Left forelimb (tissue), 1 donor: Measurements from ENCODE around the gene CALN1.
"Not testable (repeated sequence)": the region's sequence is repeated elsewhere in the genome, so short reads cannot be mapped to it uniquely, and the experiment has no call there.

Experiments used
- DNase-seq: peaks from one replicate; pipeline ENCODE4 v3.0.0-alpha.2; 2018; ENCODE audit warnings: low spot score

Gene CALN1

GRCh38 chr7:71974611-71975010 is 437.5 kb downstream of the CALN1 start:
- DNase-seq = no peak

GRCh38 chr7:71972534-71972933 is 439.6 kb downstream of the CALN1 start:
- DNase-seq = no peak

GRCh38 chr7:71970725-71971124 is 441.4 kb downstream of the CALN1 start:
- no peak for DNase-seq

DNA sequence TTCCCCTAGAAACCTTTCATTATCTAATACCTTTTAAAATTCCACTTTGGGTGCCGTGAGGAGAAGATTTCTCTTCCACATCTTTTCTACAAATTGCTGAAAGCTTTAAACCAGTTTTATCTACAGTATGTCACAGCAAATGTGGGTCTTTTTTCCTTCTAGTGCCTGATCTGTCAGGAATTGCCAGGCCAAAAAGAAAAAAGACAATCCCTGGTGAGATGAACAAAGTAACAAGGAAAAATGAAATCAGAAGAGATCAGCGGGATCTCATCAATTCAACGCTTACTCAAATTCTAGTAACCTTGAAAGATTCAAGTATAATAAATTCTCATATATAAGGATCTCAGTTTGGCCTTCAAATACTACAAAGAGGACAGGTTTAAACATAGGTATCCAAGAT is 449.5 kb downstream of the CALN1 start:
- DNase-seq = no peak

GRCh38 chr7:71961283-71961682 is 450.9 kb downstream of the CALN1 start:
- DNase-seq = no peak

DNA sequence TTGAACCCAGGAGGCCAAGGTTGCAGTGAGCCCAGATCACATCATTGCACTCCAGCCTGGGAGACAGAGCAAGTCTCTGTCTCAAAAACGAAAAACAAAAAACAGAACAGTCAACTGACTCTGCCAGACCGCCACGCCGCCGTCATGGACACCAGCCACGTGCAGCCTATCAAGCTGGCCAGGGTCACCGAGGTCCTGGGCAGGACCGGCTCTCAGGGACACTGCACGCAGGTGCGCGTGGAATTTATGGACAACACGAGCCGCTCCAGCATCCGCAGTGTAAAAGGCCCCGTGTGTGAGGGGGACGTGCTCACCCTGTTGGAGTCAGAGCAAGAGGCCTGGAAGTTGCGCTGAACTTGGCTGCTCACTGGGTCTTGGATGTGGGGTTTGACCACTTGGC is 470.0 kb downstream of the CALN1 start:
- DNase-seq = no peak

- DNase-seq = no peak
These were observed 474.2 kb downstream of the CALN1 start for GRCh38 chr7:71937840-71938371.

- no peak for DNase-seq
These were observed 476.5 kb downstream of the CALN1 start for GRCh38 chr7:71935674-71936073.

GRCh38 chr7:71933426-71933825 is 478.7 kb downstream of the CALN1 start:
- DNase-seq = no peak

- no peak for DNase-seq
These were observed 486.5 kb downstream of the CALN1 start for GRCh38 chr7:71925663-71926062.

- not testable (repeated sequence) for DNase-seq
These were observed 497.9 kb downstream of the CALN1 start for GRCh38 chr7:71914204-71914603.

- no peak for DNase-seq
These were observed 499.7 kb downstream of the CALN1 start for GRCh38 chr7:71912476-71912875.

DNA sequence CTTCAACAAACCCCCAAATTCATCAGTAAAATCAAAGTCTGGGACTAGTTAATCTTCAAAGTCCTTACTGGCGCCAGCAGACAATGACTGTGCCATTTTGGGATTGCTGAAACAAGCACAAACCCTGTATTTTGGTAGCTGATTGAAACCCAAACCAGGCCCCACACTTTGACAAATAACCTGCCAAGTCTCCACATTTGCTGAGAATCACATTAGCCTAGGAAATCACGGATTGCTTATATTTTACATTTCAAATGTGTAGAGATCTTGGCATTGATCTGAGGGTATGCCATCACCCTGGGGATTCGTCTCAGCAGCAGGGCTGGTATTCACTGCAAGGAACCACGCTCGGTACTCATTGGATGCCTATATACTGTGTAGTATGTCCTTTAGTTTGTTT is 501.1 kb downstream of the CALN1 start:
- DNase-seq = no peak

- DNase-seq = no peak
These were observed 506.3 kb downstream of the CALN1 start for GRCh38 chr7:71905821-71906220.

- DNase-seq = no peak
These were observed 507.7 kb downstream of the CALN1 start for GRCh38 chr7:71904484-71904883.

DNA sequence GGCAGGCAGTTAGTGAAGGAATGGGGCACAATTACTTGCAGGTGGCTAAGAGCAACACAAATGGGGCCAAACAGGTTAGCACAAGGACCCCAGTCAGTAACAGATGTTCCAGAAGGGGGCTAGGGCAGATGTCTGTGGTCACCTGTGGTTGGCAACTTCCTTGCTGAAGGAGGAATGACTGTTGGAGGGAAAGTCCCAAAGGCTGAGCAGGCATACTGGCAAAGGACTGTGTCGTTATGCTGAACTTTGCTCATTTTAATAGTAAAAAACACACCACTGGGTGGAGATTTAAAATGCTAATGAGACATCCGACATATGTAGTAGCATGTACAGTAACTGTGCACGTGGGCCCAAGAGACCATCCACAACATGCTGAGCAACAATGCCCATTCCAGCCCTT is 511.6 kb downstream of the CALN1 start:
- DNase-seq = no peak

- DNase-seq = no peak
These were observed 515.6 kb downstream of the CALN1 start for GRCh38 chr7:71896535-71896934.

- DNase-seq = no peak
These were observed 526.1 kb downstream of the CALN1 start for GRCh38 chr7:71886046-71886445.

DNA sequence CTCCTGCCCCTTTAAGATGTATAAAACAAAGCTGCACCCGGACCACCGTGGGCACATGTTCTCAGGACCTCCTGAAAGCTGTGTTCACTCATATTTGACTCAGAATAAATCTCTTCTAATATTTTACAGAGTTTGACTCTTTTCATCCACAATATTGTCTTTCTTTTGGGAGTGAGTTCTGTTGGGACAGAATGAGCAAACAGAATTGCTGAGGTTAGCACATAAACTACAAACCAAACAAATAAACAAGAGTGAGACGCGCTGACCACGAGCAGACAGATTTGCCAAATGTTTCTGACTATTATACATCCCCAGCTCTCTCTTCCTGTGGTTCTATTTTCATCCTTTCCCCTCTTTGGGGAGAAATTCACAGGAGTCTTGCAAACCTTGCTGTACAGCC is 526.7 kb downstream of the CALN1 start:
- DNase-seq = no peak

- DNase-seq = no peak
These were observed 528.7 kb downstream of the CALN1 start for GRCh38 chr7:71883415-71883814.

- DNase-seq = no peak
These were observed 540.7 kb downstream of the CALN1 start for GRCh38 chr7:71871446-71871845.

DNA sequence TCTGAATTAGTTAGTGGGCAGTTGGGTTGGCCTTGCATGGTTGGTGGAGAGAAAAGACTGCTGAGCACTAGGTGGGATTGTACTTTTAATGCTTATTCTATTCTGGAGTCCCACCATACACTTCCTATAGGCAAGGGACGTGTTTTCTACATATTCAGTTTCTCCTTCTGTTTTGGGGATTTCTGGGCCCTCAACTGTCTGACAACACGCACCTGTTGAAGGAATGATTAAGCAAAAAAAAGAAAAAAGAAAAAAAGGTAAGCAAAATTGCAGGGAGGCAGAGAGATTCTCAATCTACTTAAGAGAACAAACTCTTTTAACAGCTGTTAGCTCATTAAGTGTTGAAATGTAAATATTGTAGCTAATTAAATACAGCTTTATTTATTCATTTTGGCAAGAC is 541.3 kb downstream of the CALN1 start:
- DNase-seq = no peak

DNA sequence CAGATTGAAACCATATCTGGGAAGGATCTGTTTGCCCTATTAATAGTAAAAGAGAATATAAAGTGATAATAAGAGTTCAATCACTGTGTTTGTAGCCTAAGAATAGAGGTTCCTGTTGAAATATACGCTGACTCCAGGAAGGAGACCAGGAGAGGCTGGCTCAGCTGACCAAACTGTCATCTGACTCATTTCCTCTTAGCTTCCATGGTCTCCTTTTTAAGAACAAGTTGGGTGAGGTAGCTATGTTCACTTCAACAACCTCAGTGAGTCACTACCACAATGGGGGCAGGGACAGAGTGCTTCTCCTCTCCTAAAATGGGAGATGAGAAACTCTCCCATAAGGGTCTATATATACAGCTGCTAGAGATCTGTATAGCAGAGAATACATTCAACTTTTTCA is 543.3 kb downstream of the CALN1 start:
- no peak for DNase-seq

DNA sequence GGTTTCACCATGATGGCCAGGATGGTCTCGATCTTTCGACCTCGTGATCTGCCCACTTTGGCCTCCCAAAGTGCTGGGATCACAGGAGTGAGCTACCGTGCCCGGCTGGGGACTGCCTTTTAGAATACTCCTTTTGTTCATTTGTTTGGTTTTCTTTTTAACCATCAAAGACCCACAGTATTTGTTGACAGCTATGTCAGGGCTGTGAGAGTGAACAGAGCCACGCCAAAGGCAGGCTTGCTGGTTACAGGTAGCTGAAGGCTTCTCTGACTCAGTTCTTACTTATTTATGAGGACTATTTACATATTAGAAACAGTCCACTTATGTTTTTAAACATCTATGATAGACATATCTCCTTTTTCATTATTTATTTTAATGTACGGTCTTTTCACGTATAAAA is 544.5 kb downstream of the CALN1 start:
- no peak for DNase-seq

- no peak for DNase-seq
These were observed 547.0 kb downstream of the CALN1 start for GRCh38 chr7:71865172-71865571.
